ENCODE measurements around the gene NCF4.

The NCF4 gene

GRCh38 chr22:36838119-36839030, 22.4 kb upstream of the NCF4 start:
- DNase-seq (ENCODE audit: low spot score): no peak

GRCh38 chr22:36839356-36840073, 21.3 kb upstream of the NCF4 start:
- DNase-seq (ENCODE audit: low spot score): no peak

GRCh38 chr22:36840106-36840505, 20.7 kb upstream of the NCF4 start:
- no peak for DNase-seq (ENCODE audit: low spot score)

- no peak for DNase-seq (ENCODE audit: low spot score)
Measured at GRCh38 chr22:36846271-36846670, 14.5 kb upstream of the NCF4 start.

GRCh38 chr22:36846949-36847348, 13.9 kb upstream of the NCF4 start:
- DNase-seq (ENCODE audit: low spot score): no peak

GRCh38 chr22:36850056-36850455, 10.8 kb upstream of the NCF4 start:
- DNase-seq (ENCODE audit: low spot score): no peak

GRCh38 chr22:36850682-36851081, 10.1 kb upstream of the NCF4 start:
- no peak for DNase-seq (ENCODE audit: low spot score)

- no peak for DNase-seq (ENCODE audit: low spot score)
Measured at GRCh38 chr22:36852056-36852973, 8.5 kb upstream of the NCF4 start.

GRCh38 chr22:36853407-36854099, 7.3 kb upstream of the NCF4 start:
- DNase-seq (ENCODE audit: low spot score): peak; percentile 86

GRCh38 chr22:36855478-36855877, 5.3 kb upstream of the NCF4 start:
- DNase-seq (ENCODE audit: low spot score): no peak

GRCh38 chr22:36856121-36856791, 4.5 kb upstream of the NCF4 start:
- DNase-seq (ENCODE audit: low spot score): peak; percentile 88

GRCh38 chr22:36856792-36857135, 4.0 kb upstream of the NCF4 start:
- no peak for DNase-seq (ENCODE audit: low spot score)

GRCh38 chr22:36858156-36858555, 2.6 kb upstream of the NCF4 start:
- DNase-seq (ENCODE audit: low spot score): no peak

GRCh38 chr22:36858966-36859365, 1.8 kb upstream of the NCF4 start:
- no peak for DNase-seq (ENCODE audit: low spot score)

GRCh38 chr22:36860017-36860416, 789 bp upstream of the NCF4 start:
- DNase-seq (ENCODE audit: low spot score): no peak

GRCh38 chr22:36860438-36860820, 377 bp upstream of the NCF4 start:
- DNase-seq (ENCODE audit: low spot score): no peak

GRCh38 chr22:36862251-36863242, 1.7 kb downstream of the NCF4 start:
- peak; percentile 17 for DNase-seq (ENCODE audit: low spot score)

- no peak for DNase-seq (ENCODE audit: low spot score)
Measured at GRCh38 chr22:36863281-36863680, 2.5 kb downstream of the NCF4 start.

- DNase-seq (ENCODE audit: low spot score): no peak
Measured at GRCh38 chr22:36863979-36864378, 3.2 kb downstream of the NCF4 start.
